NCI-H2171 treated with DMSO at 0.1 percent for 48 hours (cell line): ENCODE results near the gene RNF103.

ENCODE experiments used
- DNase-seq: peaks from one replicate; lab custom pipeline; 2025; lab: John Stamatoyannopoulos, UW

Gene RNF103

GRCh38 chr2:86566158-86566820, 57.4 kb downstream of the RNF103 start:
- peak; percentile 54 for DNase-seq

- no peak for DNase-seq
These were observed 60.0 kb downstream of the RNF103 start for GRCh38 chr2:86563650-86564061.

- DNase-seq, result peak; percentile 96
These were observed 60.6 kb downstream of the RNF103 start, which contains the start of gene CHMP3 for GRCh38 chr2:86562922-86563649. TSS of gene CHMP3 (minus strand) at chr2:86563443. CDS start at chr2:86563348, 95 bp downstream.

GRCh38 chr2:86562485-86562921, 61.2 kb downstream of the RNF103 start:
- DNase-seq, result peak; percentile 26

- no peak for DNase-seq
These were observed 65.8 kb downstream of the RNF103 start for GRCh38 chr2:86557836-86558235.

- no peak for DNase-seq
These were observed 67.2 kb downstream of the RNF103 start for GRCh38 chr2:86556508-86556907.
